Left ventricle myocardium superior (tissue), 1 donor: Measurements from ENCODE around the gene HOXB9. TPM values are rescaled to one million over a fixed set of nuclear protein-coding genes. Genes with fewer than 3 reads are reported as not detected.

Experiments used
- ATAC-seq: fragments of 200-7000 bp; cut with Tn5 transposase; one replicate; pipeline ENCODE4 v1.9.1; 2020; ENCODE audit warnings: mild to moderate bottlenecking, moderate library complexity
- DNase-seq: peaks from one replicate; pipeline ENCODE4 v3.0.0-alpha.2; 2020
- intact Hi-C: fragments of 100-400 bp; cut with micrococcal nuclease; formaldehyde crosslinking; loops from one replicate; pipeline ENCODE4 v1.11.0; 2022
- total RNA-seq: library from RNA; stranded (reverse); fragmentation: NEBNext Ultra II Directional; extraction: Animal tissue kit (Norgen Biotek cat#: 25700); gene quantifications from one replicate; pipeline ENCODE4 v1.2.1, GENCODE V29; 2021
- donor health status: DM: no; HTN: yes; CAD: no; lungs with severe emphysema.

Gene HOXB9
- total RNA-seq, 1 donor from 2014 or later = not detected

- intact Hi-C loops = no loop called here
- DNase-seq = no peak
- no peak for ATAC-seq
Measured at GRCh38 chr17:48613862-48614694, 12.1 kb downstream of the HOXB9 start.

DNA sequence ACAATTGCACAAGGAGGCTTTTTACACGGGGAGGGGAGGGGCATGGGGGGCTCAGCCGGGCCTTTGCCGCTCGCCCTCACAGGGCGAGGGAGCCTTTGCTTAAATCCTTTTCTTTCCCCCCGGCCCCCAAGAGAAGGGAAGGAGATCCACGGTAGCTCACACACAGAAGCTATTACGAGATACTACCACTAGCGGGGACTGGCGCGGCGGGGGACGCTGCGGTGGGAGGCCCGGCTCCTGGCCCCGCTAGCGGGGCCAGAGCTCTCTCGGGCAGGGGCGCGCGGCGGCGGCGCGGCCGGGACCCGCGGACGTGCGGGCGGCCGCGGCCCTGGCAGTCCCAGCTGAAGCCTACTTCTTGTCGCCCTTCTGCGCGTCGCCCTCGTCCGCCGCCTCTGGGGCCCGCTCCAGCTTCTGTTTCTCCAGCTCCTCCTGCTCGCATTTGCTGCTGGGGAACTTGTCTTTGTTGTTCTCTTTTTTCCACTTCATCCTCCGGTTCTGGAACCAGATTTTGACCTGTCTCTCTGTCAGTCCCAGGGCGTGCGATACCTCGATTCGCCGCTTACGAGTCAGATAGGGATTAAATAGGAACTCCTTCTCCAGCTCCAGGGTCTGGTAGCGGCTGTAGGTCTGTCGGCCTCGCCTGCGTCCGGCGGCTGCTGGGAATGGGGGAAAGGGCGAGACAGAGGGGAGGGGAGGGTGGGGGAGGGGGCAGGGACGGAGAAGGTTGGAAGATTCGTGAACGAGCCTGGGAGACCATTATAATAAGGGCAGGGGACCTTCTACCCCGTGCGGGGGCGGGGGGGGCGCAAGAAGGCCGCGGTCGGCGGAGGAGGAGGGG lies 13.1 kb downstream of the HOXB9 start:
- intact Hi-C loops = no loop called here
- ATAC-seq (peak; percentile 37), DNase-seq (peak; percentile 40)

DNA sequence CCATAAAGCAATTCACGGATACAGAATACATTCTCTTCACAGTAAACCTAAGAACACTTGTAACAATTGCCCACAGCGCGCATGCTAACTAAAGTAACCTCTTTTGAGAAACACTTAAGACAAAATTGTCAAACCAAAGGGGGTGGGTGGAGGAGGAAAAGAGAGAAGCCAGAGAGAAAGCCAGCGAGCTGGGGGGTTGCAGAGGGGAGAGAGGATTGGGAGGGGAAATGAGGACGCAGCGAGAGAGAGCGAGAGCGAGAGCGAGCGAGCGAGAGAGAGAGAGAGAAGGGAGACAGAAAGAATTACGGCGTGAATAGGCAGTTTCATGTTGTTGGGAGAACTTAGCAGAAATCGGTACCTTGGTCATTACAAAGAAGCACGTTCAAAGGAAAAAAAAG lies 13.7 kb downstream of the HOXB9 start:
- DNase-seq = no peak
- no peak for ATAC-seq
- intact Hi-C loops = no loop called here

DNA sequence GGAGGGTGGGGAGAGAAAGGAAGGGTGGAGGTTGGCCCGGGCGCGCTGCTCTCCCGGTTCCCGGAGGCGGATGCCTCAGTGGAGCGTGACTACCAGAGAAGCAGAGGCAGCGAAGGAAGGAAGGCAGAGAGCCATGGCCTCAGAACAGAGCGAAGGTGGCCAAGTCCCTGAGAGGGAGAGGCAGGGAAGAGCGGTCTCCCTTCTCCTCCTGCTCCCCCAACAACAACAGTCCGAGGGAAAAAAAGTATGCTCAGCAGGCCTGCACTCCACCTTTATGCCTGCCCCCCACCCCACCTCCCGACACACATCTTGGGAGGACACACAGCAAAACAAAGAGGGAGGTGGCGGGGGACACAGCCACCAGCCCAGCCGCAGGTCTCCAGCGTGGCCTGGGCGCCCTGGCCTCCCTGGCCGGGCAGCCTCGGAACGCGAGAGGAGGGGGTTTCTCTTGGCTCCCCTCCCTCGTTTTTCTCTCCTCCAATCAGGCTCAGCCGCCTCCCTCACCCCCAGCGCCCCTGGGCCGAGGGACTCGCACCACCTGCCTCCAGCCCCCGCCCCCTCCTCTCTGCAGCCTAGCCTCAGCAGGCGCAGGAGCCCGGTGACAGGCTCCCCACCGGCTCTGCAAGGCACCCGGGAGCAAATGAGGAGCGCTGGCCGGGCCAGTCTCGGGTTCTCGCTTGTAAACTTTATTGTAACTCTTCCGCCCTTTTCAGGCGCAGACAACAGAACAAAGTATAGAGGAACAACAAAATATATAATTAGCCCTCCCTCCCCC lies 14.3 kb downstream of the HOXB9 start:
- DNase-seq (no peak), ATAC-seq (no peak)
- intact Hi-C loops = no loop called here

- intact Hi-C loops = no loop called here
- no peak for ATAC-seq
- DNase-seq = no peak
Measured at GRCh38 chr17:48611213-48611612, 14.9 kb downstream of the HOXB9 start.

DNA sequence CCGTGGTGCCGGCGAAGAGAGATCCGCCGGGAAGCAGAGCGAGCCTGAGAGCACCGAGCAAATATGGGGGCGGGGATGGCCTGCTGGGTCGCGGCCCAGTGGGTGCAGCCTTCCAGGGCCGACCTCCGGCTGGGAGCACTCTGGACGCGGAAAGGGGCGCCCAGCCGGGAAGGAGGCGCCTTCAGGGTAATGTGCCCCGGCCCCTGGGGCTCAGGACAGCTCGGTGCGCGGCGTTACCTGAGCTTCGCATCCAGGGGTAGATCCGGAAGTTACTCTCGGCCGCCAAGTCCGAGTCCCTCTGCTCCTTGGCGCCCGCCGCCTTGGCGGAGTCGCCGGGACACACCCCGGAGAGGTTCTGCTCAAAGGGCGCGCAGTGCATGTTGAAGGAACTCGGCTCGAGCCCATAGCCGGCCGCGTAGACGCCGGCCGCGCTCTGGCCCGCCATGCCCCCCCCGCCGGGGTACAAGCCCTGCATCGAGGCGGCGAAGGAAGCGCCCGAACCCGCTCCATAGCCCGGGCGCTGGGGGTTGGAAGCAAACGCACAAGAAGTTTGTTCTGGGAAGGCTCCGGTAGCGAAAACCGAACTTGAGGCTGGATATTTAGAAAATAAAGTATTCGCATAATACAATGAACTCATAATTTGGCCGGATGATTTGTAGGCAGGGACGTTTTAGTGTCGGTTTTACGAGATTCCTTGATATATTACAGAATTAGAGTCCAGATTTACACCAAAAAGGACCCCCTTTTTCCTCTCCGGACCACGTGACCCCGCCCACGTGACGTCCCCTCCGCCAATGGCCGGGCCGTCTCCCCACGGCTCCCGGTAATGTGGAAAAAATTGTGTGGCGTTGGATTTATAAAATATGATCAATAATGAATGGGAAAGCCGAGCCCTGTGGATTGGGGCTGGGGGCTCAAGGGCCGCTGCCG lies 15.6 kb downstream of the HOXB9 start, which contains the start of gene HOXB7:
TSS of gene HOXB7 (minus strand) at position 736 of the 930 bp plus-strand sequence. CDS start at position 637, 99 bp downstream.
- ATAC-seq (peak; percentile 42), DNase-seq (peak; percentile 75)
- intact Hi-C loops = no loop called here

DNA sequence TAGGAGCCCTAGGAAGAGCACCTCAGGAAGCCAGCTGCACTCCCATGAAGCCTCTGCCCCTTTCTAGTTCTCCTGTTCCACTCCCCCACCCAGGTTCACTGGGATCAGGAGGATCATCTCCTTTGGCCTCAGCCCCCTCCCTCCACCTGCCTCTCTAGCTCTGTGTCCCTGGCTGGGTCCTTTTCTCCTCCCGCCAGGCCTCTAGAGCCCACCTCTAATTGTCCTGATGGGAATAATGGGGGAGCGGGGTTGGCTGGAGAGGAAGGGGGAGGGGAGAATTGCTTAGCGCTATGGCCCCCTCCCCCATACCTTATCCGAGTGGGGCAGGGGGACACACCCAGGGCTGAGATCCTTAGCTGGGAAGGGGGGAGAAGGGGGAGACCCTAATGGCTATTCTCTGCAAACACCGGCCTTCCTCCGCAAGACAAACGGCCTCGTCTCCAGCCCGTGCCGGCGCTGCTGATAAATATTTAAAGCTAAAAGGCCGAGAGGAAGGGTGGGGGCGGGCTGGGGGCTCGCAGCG lies 16.3 kb downstream of the HOXB9 start:
- DNase-seq (no peak), ATAC-seq (no peak)
- intact Hi-C loops = no loop called here

DNA sequence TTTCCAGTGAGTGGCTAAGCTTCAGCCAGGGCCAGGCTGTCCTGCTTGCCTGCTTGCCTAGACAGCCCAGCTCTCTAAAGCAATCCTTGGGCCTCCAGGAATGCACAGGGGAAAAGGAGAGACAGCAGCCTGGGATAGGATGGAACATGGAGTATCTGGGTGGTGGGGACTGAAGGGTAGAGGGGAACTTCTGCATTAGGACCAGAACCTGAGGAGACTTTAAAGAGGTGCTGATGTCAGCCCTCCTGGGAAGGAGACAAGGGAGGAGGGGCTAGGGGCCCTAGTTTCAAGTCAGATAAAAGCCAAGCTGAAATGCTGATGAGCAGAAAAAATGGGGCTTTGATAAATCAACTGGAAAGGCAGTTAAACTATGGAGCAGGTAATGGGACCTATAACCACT lies 17.1 kb downstream of the HOXB9 start:
- DNase-seq = no peak
- intact Hi-C loops = no loop called here
- no peak for ATAC-seq

DNA sequence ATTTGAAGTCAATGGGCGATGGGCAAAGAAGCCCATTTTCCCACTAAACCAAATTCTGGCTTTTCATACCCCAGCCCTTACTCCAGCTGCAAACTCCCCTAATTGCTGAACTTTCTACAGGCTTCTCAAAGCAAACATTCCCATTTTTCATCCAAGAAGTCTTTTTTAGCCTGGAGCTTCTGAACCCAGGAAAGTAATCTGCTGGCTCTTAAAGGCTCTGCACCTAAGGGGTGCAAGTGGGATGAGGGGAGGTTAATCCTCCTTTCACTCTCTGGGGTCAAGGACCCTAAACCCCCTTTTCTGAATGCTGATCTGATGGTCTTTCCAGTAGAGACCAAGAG lies 17.7 kb downstream of the HOXB9 start:
- DNase-seq = no peak

GRCh38 chr17:48606892-48607614 lies 19.1 kb downstream of the HOXB9 start:
- intact Hi-C loops = no loop called here
- ATAC-seq (no peak), DNase-seq (no peak)

More for the DNA sequence above, 17.7 kb downstream of the HOXB9 start:
- ATAC-seq = no peak
- intact Hi-C loops = no loop called here

- DNase-seq = no peak
- intact Hi-C loops = no loop called here
- no peak for ATAC-seq
Measured at GRCh38 chr17:48605991-48606891, 19.9 kb downstream of the HOXB9 start.

DNA sequence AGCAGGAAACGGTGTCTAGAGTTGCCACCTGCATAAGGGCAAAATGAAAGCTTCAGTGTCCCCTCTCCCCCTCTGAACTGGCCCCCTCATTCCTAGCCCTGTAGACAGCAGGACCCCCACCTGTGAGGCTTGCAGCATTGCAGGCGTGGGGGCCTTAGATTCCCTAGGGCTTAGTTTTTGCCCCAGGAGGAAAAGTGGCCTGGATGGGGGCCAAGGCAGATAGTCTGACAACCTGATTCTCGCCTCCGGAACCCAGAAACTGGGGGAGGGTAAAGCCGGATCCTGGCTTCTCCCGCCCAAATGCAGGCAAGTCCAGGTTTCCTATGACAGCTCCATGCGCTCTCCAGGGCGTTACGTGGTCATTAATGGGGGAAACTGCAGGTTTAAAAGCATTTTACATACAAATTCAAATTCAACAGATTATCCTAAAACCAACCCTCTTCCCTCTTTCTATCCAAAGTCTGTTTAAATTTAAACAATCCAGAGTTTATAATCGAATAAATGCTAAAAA lies 20.7 kb downstream of the HOXB9 start:
- intact Hi-C loops = no loop called here
- DNase-seq (no peak), ATAC-seq (no peak)

DNA sequence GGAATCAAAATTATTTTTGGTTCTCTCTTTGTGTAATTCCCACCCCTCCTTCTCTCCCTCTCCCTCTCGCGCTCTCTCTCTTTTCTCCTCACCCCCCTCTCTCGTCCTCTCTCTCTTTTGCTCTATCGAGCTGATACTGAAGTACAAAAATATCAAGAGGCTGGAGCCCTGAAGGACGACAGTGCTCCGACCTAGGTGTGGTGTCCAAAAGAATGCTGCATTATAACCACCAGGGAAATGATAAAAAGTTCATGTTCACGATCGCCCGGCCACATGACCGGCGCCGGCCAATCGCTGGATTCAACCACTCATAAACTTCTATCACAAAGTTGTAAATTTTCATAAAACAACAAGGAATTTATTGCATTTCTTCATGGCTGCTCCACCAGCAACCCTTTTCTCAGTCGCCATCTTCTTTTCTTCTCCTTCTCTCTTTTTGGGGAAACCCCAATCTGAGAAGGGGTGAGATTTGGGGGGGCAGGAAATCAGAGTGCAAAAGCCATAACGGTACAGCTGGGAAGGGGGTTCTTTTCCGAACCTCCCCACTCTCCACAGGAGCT lies 21.3 kb downstream of the HOXB9 start, which contains the start of gene HOXB6:
TSS of gene HOXB6 (minus strand) at position 217 of the 560 bp plus-strand sequence. CDS start 6,836 bp downstream, outside the sequence.
- no peak for DNase-seq
- intact Hi-C loops = no loop called here
- ATAC-seq = no peak

DNA sequence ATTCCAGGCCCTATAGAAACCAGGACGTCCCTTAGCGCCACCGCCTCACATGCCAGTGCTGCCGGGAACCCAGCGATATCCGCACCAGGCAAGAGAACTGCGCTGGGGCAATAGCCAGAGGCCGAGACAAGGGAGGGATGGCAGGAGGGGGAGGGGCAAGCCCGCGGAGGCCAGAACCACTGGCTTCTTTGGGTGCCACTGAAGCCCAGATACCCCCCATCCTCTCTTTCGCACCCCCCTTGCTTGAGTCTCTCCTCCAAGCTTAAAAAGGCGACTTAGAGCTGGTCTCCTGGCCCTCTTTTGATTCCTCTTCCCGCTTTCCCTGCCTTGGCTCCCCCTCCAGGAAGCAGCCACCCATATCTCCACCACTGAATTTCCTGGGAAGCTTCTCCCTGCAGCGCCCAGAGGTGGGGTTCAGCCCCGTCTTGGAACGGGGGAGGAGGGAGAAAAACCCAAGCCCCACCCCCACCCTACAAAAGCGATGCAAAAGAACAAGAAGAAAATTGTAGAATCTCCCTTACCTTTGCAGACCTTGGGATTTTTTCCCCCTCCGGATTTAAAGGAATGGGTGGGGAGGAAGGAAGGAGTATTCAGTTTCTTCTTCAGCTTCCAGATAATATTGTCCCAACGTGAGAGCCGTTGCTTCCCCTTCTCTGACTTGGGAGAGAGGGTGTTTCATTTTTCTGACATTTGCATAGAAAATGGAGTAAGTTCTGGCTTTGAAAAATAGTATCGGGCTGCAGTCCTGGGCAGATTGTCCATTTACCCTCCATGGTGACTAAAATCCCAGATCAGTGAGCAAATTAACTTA lies 22.0 kb downstream of the HOXB9 start:
- intact Hi-C loops = no loop called here
- ATAC-seq = no peak
- no peak for DNase-seq
